Hematopoietic multipotent progenitor cell treated with erythropoietin and hydrocortisone succinate and interleukin-3 and kit ligand, for 4 days (in vitro differentiated cells): ENCODE measurements around the gene GINS1.
A peak's percentile ranks its signal among the peaks of the same experiment; 100 is the strongest.
"Not testable (repeated sequence)": the region's sequence is repeated elsewhere in the genome, so short reads cannot be mapped to it uniquely, and the experiment has no call there.

ENCODE experiments used
- DNase-seq: peaks from one replicate; pipeline ENCODE4 v3.0.0-alpha.2; 2015

Gene GINS1

DNA sequence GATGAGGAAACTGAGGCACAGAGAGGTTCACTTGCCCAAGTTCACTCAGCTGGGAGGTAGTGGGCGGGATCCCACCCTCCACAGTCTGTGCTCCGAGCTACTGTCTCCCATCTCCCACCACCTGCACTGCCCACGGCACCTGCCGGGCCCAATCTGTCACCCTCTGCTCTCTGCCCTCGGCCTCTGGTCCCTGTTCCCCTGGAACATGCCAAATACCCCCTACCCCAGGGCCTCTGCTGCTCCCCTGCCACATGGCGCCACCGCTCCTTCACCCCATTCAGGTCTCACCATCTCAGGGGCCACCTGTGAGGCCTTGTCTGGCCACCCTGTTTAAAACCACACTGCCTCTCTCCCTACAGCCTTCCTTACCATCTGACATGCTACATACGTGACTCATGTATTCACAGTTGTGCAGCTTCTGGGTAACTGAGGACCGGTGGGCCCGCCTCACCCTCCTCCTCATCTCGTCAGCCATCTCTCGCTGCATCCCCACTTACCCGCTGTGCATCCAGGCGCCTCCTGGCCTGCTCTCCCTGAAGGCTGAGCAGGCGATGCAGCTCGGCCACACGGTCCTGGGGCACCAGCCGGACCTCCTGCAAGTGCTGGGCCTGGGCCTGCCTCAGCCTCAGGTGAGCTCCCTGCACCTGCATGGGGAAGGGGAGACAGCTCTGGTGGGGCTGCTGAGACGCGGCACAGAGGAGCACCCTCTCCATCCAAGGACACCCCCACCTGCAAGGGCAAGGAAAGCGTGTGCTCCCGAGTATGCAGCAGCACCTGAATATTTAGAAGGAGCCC is 50.6 kb downstream of the GINS1 start:
- no peak for DNase-seq

DNA sequence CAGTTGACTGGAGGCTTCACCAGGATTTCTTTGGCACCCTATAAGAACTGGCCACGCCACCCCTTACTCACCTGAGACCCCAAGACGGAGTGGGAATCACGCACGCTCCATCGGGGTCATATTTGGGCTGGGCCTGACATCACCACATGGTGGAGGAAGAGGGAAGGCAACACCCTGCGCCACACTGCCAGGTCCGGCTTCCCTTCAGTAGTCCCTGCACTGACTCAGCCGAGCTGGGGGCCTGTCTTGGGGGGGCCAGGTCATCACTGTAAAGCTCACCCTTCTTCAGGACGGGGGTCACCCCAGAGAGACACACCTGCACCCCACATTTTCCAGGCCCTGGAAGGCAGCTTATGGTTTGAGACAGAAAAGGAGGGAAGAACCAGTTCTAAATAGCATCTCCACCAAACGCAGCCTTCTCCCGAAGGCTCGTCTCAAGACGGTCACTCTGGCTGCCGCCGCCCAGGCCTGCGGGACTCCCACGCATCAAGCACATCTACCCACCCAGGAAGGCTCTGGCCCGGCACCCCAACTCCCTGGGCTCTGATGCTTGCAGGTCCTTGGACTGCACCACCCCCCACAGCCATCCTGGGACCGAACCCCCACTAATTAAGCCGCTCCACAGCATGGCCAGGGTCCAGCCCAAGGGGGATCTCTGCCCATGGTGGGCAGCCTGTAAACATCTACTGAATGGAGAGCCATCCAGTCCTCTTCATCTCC is 51.8 kb downstream of the GINS1 start:
- DNase-seq = no peak

DNA sequence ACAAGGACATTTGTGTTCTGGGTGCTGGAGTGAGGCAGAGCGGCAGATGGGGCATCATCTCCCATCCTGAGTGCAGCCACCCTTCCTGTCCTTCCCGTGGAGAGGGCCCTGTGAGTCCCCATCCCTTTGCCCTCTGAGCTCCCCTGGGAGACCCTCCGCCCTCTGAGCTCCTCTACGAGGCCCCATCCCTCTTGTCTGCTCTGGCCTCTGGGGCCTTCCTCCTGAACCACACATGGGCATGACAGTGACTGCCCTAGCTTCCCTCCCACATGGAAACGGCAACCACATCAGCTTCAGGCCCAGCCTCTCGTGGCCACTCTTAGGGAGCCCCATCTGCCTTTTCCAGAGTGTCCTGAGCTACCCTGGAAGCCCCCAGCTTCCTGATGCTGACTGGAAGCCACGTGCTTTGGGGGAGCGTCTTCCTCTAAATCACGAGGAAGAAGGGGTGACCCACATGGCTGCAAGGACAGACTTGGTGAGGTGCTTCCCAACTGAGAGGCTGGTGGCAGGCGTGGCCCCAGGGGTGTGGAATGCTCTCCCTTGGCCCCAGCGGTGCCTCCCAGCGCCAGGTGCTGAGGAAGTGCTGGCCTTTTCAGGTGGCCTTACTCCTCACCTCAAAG is 52.6 kb downstream of the GINS1 start:
- no peak for DNase-seq

DNA sequence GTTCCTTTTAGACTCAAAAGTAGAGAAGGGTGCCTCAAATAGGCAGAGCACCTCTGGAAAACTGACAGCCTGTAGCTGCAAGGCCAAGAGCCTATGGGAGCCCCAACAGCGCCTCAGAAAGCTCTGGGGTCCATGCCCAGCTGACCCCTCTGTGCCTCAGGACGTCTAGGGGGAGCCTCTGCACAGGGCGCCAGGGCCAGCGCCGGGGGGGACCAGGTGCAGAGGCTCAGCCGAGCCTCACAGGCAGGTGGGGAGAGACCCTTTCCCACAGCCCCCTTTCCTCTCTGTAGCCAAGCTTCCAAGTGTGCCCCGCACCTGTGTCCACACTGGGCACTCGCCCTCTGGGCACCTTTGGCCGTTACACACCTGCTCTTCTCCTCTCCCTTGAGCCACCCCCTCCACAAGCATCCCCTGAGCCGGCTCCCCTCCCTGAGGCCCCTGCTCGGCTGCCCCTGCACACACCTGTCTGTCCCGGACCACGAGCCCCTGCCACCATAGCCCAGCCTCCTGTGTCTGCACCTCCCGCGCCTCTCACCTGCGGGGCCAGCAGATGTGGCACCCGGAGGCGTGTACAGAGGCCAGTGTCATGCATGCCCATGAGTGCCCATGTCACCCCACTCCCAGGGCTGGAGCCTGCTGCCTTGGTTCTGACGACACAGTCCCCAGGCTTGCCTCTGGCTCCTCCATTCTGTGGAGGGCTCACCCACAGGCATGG is 53.2 kb downstream of the GINS1 start:
- no peak for DNase-seq

DNA sequence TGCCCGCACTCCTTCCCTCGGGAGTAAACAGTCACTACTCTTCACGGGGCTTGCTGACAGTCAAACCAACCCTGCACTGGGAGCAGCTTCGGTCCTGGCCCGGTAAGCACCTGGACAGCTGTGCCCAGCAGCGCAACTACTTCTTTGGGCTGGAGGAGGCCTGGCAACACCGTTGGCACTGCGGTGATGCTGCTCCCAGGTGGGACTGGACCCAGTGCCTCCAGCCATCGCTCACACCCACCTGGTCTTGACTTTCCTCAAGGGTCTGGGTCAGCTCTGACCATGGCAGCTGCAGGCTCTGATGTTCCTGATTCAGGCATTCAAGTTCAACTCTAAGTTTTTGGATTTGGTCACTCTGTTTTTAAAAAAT is 53.8 kb downstream of the GINS1 start:
- DNase-seq = no peak

DNA sequence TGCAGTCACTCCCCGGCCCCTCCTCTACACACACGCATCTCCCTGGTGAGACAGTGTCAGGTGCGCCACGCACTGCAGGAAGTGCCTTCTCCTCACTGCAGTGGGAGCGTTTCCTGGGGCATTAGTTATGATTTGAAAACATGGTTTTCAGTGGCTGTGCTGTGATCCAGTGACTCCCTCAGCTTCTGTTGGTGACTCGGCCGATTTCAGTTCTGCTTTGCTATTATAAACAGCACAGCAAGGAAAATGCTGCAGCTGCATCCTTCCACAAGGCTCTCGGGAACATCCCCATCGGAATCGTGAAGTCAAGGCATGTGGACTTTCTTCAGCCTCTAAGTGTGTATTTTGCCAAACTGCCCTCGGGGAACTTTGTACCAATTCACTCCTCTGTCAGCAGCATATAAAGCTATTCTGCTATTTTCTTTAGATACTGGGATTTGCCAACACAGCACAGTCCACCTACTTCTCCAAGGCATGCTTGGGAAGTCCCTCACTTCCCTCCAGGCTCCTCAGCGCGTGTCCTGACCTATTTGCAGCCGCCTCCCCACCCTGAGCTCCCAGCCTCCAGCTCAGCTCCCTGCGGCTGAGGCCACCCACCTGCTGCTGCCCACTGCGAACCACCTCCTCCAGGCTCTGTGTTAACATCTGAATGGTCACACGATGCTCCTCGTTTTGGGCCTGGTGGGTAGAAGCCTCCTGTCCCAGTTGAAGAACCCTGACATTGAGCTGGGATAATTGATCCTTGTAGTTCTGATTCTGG is 54.5 kb downstream of the GINS1 start:
- DNase-seq = no peak

DNA sequence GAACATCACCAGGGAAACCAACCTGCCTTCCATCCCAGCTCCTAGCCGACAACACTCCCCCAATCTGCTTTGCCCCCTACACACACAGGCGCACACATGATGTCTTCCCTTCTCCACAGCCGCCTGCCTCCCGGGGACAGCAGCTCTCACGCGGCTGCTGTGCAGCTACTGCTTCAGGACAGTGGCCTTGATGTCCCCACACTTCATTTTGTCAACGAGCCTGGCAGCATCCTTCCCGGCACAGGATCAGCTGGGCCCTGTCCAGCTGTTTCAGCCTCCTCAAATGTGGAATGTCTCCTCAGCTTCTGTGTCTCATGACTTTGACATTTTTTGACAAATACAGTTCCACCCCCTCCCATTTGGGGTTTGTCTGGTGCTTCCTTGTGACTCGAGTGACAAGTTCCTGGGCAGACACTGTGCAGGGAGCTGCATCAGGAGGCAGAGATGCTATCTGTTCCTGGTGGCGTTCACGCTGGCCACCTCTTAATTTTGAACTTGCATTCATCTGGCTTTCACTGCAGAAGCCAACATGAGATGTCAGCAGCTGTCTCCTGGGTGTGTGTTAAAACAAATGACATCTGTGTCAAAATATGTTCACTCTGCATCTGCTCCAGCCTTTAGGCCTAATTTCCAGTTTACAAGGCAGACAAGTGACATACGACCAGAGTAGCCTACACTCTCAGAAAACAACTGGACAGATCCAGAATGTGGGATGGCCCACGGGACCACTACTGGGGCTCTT is 57.2 kb downstream of the GINS1 start:
- DNase-seq = no peak

DNA sequence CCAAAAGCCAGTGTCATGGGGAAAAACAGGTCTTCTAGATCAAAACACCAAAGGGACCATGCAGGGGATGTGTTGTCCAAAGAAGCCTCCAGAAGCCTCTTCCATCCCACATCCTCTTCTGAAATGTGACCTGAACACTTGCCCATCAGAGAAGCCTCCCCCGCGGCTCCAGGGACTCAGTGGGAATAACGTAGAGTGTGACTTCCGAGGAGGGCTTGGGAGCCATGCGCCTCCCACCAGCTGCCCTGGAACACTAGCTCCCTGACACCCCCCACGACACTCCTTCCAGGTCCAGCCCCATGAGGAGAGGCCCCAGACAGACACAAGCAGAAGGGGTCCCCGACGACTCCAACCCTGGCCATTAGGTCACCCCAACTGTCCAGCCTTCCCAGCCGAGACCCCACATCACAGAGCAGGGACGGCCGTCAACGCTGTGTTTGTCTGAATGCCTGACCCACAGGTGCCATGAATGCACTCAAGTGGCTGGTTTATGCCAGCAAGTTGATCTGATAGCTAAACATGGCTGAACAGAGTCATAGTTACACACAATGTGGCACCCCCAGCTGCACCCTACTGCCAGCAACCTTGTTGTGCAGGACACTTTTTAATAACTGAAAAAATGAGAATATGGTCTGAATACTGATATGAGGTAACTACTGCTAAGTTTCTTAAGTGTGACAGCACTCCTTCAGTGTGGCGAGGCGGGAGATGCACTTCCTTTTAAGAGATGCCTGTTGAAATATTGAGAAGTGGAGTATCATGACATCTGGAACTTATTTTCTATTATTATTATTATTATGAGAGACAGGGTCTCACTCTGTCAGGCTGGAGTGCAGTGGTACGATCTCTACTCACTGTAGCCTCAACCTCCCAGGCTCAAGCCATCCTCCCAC is 58.0 kb downstream of the GINS1 start:
- DNase-seq = no peak

DNA sequence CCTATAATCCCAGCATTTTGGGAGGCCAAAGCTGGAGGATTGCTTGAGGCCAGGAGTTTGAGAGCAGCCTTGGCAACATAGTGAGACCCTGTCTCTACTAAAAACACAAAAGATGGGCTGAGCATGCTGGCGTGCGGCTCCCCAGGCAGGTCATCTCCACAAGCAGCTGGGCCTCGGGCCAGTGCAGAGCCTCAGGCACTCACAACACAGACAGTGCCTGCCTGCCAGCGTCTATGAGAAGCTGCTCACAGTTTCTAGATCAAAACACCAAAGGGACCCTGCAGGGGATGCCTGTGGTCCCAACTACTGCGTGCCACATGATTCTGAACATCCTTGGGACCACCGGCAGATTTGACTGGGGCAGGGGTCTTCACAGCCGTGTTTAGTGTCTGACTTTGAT is 59.4 kb downstream of the GINS1 start:
- DNase-seq = no peak

DNA sequence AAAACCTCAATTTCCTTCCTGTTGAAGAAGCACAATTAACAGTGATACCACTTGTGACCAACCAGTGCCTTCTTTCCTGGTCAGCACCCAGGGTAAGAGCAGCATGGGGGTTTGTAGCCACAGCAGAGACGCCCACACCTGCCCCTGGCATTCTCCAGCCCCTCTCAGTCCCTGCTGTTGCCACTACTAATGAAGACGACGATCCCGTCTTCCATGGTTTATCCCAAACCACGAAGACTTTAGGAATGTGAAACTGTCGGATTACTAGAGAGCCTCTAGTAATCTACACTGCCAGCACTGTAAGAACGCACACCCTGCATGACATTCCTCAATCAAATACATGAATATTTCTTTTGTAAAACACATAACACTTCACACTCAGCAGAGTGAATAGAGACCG is 60.0 kb downstream of the GINS1 start:
- DNase-seq = no peak

DNA sequence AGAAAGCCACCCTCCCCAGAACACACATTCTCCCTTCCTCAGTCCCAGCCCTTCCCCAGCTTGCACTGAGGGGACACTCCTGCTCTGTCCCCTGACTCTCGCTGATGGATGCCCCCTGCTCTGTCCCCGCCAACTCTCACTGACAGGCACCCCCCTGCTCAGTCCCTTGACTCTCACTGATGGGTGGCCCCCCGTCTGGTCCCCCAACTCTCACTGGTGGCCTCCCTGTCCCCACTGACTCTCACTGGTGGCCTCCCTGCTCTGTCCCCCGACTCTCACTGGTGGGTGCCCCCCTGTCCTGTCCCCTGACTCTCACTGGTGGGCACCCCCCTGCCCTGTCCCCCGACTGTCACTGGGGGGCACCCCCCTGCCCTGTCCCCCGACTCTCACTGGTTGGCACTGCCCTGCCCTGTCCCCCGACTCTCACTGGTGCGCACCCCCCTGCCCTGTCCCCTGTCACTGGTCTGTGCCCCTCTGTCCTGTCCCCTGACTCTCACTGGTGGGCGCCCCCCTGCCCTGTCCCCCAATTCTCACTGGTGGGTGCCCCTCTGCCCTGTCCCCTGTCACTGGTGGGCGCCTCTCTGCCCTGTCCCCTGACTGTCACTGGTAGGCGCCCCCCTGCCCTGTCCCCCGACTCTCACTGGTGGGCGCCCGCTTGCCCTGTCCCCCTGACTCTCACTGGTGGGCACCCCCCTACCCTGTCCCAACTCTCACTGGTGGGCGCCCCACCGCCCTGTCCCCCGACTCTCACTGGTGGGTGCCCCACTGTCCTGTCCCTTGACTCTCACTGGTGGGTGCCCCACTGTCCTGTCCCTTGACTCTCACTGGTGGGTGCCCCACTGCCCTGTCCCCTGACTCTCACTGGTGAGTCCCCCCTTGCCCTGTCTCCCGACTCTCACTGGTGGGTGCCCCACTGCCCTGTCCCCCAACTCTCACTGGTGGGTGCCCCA is 60.9 kb downstream of the GINS1 start:
- DNase-seq = no peak

DNA sequence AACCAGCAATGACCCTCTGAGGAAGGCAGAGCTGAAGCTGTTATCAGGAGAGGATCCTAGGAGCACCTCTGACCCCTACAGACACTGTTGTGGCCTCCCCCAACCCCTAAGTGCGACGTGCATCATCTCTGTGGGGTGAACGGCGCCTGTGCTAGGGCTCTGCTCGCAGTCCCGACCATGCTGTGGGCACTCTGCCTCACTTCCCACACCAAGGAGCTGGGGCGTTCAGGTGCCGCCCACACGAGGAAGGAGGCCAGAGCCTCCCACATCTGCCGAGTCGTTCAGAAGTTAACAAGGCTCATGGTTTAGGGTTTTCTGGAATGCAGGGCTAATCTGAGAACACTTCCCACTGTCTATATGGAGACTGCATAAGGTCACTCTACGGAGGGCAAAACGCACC is 62.1 kb downstream of the GINS1 start:
- DNase-seq = no peak

DNA sequence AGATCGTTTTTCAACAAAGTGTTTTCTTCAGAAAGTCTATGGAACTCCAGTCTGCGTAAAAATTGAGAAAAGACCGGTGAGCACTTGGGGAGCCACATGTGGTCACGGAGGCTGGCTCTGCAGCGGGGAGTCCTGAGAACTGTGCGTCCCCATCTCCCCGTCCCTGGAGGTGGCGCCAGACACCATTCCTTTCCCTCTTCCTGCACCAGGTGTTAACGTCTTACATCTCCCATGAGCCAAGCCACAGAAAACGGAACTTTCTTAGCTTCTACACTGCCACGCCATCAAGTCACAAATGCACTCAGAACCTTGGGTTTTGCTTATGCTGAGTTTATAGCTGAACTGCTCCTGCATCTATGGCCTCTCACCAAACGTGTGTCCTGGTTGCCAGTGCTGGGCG is 62.6 kb downstream of the GINS1 start:
- DNase-seq = peak; percentile 62

DNA sequence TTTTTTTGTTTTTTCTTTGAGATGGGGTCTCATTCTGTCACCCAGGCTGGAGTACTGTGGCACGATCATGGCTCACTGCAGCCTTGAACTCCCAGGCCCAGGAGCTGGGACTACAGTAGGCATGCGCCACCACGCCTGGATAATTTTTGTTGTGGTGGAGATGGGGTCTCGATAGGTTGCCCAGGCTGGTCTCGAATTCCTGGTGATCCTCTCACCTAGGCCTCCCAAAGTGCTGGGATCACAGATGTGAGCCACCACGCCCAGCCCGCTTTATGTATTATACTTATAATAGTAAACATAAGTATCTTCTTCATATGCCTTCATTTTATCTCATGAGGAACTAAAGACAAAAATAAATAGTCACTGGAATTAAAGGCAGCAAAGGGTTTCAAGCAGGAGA is 63.5 kb downstream of the GINS1 start:
- DNase-seq = no peak

DNA sequence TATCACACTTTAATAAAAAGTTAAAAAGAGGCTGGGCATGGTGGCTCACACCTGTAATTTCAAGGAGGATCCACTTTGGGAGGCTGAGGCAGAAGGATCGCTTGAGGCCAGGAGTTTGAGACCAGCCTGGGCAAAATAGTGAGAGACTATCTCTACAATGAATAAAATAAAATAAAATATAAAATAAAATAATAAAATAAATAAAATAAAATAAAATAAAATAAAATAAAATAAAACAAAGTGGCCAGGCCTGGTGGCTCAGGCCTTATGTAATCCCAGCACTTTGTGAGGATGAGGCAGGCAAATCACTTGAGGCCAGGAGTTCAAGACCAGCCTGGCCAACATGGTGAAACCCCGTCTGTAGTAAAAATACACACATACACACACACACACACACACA is 65.8 kb downstream of the GINS1 start:
- not testable (repeated sequence) for DNase-seq

DNA sequence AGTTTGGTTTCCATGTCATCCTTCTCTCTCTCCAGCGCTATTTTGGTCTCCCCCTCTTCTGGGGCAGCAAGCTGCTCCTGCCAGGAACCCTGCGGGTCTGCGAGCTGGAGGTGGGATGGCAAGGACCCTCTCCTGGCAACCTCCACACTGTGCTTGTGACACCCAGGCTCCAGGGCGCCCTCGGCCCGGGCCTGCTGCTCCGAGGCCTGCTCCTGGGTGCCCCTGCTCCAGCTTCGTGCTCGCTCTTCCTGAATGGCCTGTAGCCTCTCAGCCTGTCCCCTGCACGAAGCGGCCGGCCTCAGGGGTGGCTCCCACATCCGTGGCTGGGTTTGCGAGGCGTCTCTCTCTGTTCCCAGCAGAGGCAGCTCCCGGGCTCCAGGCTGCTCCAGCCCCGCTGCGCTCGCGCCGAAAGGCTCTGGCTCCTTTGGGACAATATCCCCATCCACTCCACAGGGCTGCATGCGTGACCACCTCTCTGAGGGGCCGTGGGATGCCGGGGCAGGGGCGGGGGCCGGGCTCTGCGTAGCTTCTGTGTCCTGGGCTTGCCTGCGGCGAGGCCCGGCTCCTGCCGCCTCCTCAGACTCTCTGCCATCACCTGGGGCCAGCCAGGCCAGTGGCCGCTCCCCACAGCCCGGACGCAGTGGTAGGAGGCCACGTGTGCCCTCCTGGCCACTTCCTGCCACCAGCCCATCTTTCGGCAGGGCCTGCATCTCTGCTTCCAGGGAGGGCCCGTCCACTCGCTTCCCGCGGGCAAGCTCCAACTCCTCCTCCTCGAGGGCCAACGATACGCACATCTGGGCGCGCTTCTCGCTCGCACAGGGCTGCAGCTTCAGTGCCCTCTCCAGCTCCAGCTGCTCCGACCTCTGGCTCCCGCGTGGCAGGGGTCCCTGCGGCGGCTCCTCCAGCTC is 68.9 kb downstream of the GINS1 start:
- DNase-seq = no peak

DNA sequence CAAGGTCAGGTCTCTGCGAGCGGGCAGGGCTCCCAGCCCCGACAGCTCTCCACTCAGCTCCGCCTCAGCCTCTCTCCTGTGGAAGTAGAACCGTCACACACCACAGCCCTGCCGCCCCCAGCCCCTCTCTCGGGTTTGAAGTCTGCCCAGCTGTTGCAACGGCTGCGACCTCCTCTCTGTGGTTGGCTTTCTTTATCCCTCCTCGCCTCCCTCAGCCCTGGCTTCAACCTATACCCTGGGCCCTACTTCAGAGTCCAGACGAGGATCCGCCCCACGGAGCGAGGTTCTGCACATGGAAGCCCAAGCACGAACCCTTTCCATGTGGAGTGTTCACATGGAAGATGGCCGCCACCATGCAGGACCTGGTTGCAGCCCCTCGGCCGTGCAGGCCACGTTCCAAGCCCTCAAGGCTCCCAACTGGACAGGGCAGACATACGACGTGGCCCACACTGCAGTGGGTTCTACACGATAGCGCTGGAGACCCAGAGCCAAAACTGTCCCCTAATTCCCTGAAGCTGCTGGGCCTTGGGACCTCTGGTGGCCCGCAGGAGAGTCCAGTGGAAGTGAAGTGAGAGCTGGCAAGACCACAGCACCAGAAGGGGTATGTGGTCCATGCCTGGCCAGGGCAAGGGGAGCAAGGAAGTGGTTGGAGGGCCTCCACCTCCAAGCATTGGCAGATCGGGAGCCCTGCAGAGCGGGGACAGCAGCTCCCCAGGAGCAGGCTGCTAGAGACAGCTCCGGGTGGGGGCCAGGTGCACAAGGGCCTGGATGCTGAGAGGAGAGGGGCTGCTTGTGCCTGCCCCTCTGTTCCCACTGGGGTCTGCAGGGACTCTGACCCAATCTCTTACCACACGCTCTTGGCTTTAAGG is 69.8 kb downstream of the GINS1 start:
- no peak for DNase-seq
